Activated T-cell treated with anti-CD3 and anti-CD28 coated beads, Interleukin-2, amount 50 U/mL, for 4 hours (primary cell): Measurements from ENCODE around the gene RBBP8. TPM values are rescaled to one million over a fixed set of nuclear protein-coding genes. Genes with fewer than 3 reads are reported as not detected.
"Not testable (repeated sequence)": the region's sequence is repeated elsewhere in the genome, so short reads cannot be mapped to it uniquely, and the experiment has no call there.

Source experiments
- ATAC-seq, 2 donors: fragments of 200-7000 bp; cut with Tn5 transposase; one replicate each; pipeline ENCODE4 v1.10.0; 2021
- DNase-seq: peaks from one replicate; pipeline ENCODE4 v3.0.0-alpha.2; 2020
- H3K27me3 Mint-ChIP-seq: one replicate; pipeline ENCODE4 v1.8.0; 2021; ENCODE audit warnings: low read depth, mixed read lengths
- H3K36me3 Mint-ChIP-seq: one replicate; pipeline ENCODE4 v1.8.0; 2022; ENCODE audit warnings: mixed read lengths; ENCODE audit not compliant: insufficient read depth
- H3K4me1 Mint-ChIP-seq: one replicate; pipeline ENCODE4 v1.8.0; 2021; ENCODE audit warnings: low read depth, mixed read lengths
- H3K4me3 Mint-ChIP-seq: one replicate; pipeline ENCODE4 v1.8.0; 2021; ENCODE audit warnings: mild to moderate bottlenecking, moderate library complexity, mixed read lengths
- H3K9me3 Mint-ChIP-seq: one replicate; pipeline ENCODE4 v1.8.0; 2021; ENCODE audit warnings: mixed read lengths
- total RNA-seq, 3 donors: library from RNA; stranded (reverse); gene quantifications; one replicate each; pipeline ENCODE4 v1.2.1, GENCODE V29; 2021

Gene RBBP8
- 10 to 100 TPM; 40.9 to 61.5 (median 46.9) TPM for total RNA-seq

DNA sequence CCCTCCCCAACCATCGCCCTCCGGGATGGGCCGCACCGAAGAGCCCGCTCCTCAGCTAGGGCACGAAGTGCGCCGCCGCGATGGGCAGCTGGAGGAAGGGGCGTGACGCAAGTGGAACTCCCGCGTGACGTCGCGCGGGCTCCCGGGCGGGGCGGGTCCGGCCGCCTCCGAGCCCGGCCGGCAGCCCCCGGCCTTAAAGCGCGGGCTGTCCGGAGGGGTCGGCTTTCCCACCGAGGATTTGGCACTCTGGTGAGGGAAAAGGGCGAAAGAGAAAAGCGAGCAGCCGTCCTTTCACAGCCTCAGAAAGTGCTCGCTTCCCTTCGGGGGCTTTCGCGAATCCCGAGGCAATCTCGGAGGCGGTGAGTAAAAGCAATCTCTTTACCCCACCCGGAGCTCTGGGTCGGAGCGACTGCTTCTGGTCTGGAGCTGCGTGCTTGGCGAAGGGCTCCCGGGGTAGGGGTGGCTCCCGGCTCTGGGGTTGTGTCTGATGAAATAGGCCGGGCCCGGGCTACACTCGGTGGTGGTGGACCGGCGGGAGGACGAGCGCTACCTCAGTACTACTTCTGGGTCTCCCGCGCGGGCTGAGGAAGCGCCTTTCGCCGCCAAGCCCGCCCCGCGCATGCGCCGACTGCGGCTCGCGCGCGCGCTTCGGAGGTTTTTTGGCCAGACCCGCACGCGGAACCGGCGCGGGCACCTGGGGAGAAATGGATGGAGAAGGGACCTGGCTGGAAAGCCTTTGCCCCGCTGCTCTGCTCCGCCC is at the start of gene RBBP8:
Gene RBBP8 (plus strand): TSS at position 123 of the 760 bp plus-strand sequence. CDS start 3,524 bp downstream, outside the sequence.
- ATAC-seq (peak; percentile 86 to 87), DNase-seq (peak; percentile 72)
- H3K27me3 Mint-ChIP-seq: no peaks in the 10 kb centered on the region
- peaks cover 3% of the 10 kb centered on the region for H3K36me3 Mint-ChIP-seq
- peak within 1 kb of the TSS; percentile 93 for H3K4me3 Mint-ChIP-seq
- no peaks in the 10 kb centered on the region for H3K9me3 Mint-ChIP-seq
- H3K4me1 Mint-ChIP-seq: peaks cover 10% of the 10 kb centered on the region

DNA sequence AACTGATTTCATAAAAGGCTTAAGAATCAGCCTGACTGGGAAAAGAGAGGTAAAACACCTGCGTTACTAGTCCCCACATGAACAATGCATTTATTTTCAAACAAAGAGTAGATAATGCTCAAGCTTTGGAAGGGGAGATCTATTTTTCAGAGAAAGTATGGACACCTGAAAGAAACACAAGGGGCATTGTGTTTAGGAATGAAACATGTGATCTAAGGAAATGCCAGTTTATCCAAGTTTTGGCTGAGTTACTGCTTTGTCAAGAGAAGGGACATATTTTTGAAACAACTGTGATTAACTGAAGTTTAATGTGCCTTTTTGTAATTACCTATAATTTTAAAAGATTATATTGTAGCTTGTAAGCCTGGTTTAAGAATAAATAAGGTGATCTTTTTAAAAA is 49.3 kb upstream of the RBBP8 start:
- ATAC-seq (no peak), DNase-seq (no peak)
- peaks cover 18% of the 10 kb centered on the region for H3K27me3 Mint-ChIP-seq
- H3K36me3 Mint-ChIP-seq: no peaks in the 10 kb centered on the region
- no peaks in the 10 kb centered on the region for H3K4me1 Mint-ChIP-seq
- no peaks in the 10 kb centered on the region for H3K9me3 Mint-ChIP-seq
- H3K4me3 Mint-ChIP-seq: no peak overlapping the region

DNA sequence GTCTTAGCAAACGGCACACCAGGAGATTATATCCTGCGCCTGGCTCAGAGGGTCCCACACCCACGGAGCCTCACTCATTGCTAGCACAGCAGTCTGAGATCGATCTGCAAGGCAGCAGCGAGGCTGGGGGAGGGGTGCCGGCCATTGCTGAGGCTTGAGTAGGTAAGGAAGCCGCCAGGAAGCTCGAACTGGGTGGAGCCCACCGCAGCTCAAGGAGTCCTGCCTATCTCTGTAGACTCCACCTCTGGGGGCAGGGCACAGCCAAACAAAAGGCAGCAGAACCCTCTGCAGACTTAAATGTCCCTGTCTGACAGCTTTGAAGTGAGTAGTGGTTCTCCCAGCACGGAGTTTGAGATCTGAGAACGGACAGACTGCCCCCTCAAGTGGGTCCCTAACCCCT is 47.4 kb upstream of the RBBP8 start:
- H3K36me3 Mint-ChIP-seq, H3K4me3 Mint-ChIP-seq, ATAC-seq, DNase-seq, H3K9me3 Mint-ChIP-seq, H3K4me1 Mint-ChIP-seq: not testable (repeated sequence)
- peaks cover 18% of the 10 kb centered on the region for H3K27me3 Mint-ChIP-seq

DNA sequence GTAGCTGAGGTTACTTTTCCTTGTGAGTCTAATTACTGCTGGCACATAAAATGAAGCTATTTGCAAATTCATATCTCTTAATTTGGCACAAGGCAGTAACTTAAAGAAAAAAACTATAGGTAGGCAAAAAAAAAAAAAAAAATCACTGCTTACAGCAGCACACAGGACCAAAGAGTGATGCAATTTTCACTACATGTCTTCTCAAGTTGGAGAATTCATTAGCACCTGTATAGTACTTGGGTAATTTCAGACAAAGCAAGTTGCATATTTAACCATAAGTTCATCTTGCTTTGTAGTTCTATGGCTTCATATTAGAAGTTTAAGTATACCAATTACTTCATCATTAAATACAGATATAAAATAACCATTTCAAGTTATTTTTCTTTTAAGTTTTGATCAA is 33.7 kb upstream of the RBBP8 start:
- H3K9me3 Mint-ChIP-seq: peaks cover 5% of the 10 kb centered on the region
- no peaks in the 10 kb centered on the region for H3K4me1 Mint-ChIP-seq
- H3K27me3 Mint-ChIP-seq: peaks cover 11% of the 10 kb centered on the region
- H3K4me3 Mint-ChIP-seq: no peak overlapping the region
- DNase-seq: no peak
- H3K36me3 Mint-ChIP-seq: no peaks in the 10 kb centered on the region
- no peak for ATAC-seq

DNA sequence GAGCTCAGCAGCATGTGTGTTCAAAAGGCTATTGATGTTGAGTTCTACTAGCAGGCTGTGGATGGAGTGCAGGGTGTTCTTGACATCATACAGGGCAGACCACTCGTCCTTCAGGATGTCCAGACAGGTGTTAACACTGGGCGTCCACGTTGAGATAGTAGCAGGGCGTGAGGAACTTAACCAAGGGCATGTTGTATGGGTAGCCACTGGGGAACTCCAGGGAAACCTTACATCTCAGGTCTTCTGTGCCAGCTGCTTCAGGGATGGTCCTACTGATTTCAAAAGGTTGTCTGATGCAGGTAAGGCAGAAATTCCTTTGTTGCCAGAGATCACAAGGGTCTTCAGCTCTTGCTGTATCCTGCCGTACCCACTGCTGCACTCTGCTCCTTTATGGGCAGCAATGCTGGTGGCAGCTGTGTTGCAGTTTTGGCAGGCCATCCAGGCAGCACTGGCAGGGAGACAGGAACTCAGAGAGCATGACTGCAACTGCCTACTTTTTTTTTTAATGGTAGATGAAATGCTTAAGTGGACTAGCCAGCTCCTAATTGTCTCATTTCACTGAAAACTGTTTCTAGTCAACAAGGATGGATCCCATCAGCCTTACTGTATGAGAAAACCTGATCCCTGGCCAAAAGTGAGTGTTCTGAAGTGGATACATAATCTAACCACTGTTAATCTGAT is 32.4 kb upstream of the RBBP8 start:
- Mint-ChIP-seq H3K36me3 (no peaks in the 10 kb centered on the region), H3K9me3 (peaks cover 5% of the 10 kb centered on the region), H3K4me3 (no peak overlapping the region), H3K27me3 (peaks cover 9% of the 10 kb centered on the region), H3K4me1 (no peaks in the 10 kb centered on the region)
- DNase-seq (no peak), ATAC-seq (no peak)

DNA sequence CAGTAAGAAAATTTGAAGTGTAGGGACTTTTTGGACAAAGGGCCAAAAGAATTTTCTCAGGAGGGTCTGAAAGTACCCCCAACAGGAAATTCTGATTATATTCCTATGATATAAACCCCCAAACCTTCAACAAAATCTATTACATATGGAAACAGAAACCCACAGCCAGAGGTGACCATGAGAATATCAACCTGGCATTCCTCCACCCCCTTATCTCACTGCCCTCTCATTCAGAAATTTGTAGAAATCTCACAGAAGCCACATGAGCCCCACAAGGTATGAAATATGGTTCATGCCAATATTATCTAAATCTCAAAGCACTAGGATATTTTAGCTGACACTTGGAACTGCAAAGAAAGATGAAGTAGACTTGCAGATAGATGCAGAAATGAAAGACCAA is 31.0 kb upstream of the RBBP8 start:
- Mint-ChIP-seq H3K4me3 (no peak overlapping the region), H3K36me3 (no peaks in the 10 kb centered on the region), H3K9me3 (peaks cover 5% of the 10 kb centered on the region), H3K4me1 (no peaks in the 10 kb centered on the region), H3K27me3 (peaks cover 9% of the 10 kb centered on the region)
- DNase-seq: no peak
- no peak for ATAC-seq

DNA sequence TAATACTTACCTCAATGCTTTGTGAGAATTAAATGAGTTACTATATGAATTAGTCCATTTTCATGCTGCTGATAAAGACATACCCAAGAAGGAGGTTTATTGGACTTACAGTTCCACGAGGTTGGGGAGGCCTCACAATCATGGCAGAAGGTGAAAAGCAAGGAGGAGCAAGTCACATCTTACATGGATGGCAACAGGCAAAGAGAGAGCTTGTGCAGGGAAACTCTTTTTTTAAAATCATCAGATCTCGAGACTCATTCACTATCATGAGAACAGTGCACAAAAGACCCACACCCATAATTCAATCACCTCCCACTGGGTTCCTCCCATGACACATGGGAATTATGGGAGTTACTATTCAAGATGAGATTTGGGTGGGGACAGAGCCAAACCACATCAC is 29.9 kb upstream of the RBBP8 start:
- DNase-seq, H3K9me3 Mint-ChIP-seq, H3K4me3 Mint-ChIP-seq, H3K4me1 Mint-ChIP-seq, H3K36me3 Mint-ChIP-seq, ATAC-seq, H3K27me3 Mint-ChIP-seq: not testable (repeated sequence)

DNA sequence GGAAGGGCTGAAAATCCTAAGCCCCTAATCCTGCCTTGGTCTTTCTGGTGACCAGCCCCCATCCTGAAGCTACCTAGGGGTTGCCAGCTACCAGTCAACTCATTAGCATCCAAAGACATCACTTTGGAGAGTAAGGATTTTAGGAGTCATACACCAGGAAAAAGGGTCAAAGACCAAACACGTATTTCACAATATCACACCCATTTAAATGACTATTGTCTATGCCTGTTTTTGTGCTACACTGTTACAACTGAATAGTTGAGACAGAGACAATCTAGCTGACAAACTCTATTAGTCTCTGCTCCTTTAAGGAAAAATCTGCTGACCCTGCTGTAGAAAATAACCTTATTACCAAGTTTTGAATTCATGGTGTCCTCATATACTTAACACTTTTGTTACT is 21.0 kb upstream of the RBBP8 start:
- ATAC-seq (no peak), DNase-seq (no peak)
- Mint-ChIP-seq H3K27me3 (peaks cover 3% of the 10 kb centered on the region), H3K36me3 (no peaks in the 10 kb centered on the region), H3K4me1 (no peaks in the 10 kb centered on the region), H3K4me3 (no peak overlapping the region), H3K9me3 (no peaks in the 10 kb centered on the region)

DNA sequence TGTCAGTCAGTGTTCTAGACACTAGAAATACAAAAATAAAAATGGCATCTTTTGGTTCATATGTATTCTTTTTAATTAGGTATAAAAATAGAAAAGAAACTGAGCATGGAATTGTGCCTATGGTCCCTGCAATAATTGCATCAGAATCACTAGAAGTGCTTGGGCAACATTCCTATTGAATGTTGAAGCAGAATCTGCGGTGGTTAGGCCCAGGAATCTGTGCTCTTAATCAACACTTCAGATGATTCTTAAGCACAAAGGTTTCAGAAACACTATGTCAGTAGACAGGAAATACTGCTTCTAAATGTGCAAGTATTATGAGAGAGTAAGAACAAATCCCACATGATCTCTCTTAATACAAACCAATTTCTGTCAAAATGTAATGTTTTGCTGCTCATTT is 20.3 kb upstream of the RBBP8 start:
- ATAC-seq (no peak), DNase-seq (no peak)
- Mint-ChIP-seq H3K27me3 (peaks cover 3% of the 10 kb centered on the region), H3K9me3 (no peaks in the 10 kb centered on the region), H3K36me3 (no peaks in the 10 kb centered on the region), H3K4me1 (no peaks in the 10 kb centered on the region), H3K4me3 (no peak overlapping the region)

DNA sequence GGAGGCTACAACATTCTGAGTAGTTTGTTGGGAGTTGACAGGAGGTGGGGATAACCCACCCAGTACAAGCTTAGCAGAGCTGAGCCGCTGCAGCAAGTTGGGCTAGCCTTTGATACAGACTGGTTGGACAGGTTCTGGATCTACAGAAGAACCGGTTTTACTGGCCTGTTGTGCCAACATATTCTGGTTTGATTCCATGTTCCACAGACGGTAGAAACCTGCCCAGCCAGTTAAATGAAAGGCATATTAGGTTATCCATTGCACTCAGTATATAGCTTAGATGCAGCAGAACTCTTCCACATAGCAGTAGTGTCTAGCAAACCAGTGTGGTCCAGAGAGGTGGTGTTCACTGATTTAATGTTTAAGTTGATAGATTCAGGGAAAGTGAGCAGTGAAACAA is 19.3 kb upstream of the RBBP8 start:
- peaks cover 3% of the 10 kb centered on the region for H3K27me3 Mint-ChIP-seq
- DNase-seq (no peak), ATAC-seq (no peak)
- H3K4me1 Mint-ChIP-seq: no peaks in the 10 kb centered on the region
- H3K9me3 Mint-ChIP-seq: no peaks in the 10 kb centered on the region
- no peaks in the 10 kb centered on the region for H3K36me3 Mint-ChIP-seq
- no peak overlapping the region for H3K4me3 Mint-ChIP-seq

DNA sequence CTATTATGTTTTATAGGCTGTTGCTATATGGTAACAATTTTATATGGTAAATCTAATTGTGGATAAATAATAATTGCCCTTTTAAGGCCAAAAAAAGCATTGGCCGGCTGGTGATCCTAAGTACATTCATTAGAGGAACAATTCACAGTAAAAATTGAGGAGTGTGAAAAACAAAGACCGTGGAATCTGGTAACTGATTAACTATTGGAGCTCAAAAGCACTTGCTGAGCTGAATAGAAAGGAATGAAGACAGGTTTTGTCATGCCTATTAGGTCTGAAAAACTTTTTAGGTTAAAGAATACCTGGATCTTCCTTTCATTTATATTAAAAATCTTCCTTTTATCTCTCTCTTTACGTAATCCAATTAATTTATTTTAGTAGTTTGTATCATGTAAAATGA is 18.5 kb upstream of the RBBP8 start:
- Mint-ChIP-seq H3K4me1 (no peaks in the 10 kb centered on the region), H3K36me3 (no peaks in the 10 kb centered on the region), H3K27me3 (peaks cover 3% of the 10 kb centered on the region), H3K4me3 (no peak overlapping the region), H3K9me3 (no peaks in the 10 kb centered on the region)
- no peak for DNase-seq
- no peak for ATAC-seq

DNA sequence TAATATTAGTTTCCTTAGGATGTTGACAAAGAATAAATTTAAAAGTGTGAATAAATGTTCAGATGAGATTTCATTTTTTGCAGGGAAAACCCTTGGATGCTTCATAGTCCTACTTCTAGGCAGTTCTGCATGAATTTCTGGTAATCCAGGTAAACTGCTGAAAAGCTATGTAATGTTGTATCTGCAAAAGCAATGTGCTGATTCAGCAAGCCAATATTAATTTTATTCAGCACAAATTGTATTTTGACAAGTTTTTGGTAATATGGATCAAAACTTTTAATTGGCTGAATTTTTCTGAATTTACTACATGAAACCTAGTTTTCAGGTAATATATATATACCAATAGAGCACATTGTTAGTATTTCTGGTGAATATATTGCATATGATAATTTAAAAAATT is 17.8 kb upstream of the RBBP8 start:
- no peaks in the 10 kb centered on the region for H3K9me3 Mint-ChIP-seq
- H3K4me1 Mint-ChIP-seq: no peaks in the 10 kb centered on the region
- no peaks in the 10 kb centered on the region for H3K36me3 Mint-ChIP-seq
- H3K4me3 Mint-ChIP-seq: no peak overlapping the region
- ATAC-seq (no peak), DNase-seq (no peak)
- H3K27me3 Mint-ChIP-seq: peaks cover 3% of the 10 kb centered on the region

DNA sequence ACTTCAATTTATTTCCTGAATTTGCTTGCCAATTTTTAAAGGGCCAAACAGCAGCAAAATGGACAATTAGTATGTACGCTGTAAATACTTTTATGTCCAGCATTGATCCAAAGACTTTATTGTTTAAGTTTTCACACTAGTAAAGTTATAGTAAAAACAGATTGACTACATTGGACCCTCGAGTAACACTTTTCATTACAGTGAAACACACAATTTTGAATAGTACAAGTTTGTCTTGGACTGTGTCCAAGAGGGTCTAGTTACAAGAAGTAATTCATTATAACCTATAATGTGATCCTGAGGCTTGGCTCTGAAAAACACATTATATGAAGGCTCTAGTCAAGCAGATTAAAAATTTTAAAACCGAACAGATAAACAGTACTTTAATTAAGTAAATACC is 11.4 kb upstream of the RBBP8 start:
- Mint-ChIP-seq H3K27me3 (peaks cover 3% of the 10 kb centered on the region), H3K9me3 (no peaks in the 10 kb centered on the region), H3K4me1 (no peaks in the 10 kb centered on the region), H3K4me3 (no peak overlapping the region), H3K36me3 (no peaks in the 10 kb centered on the region)
- no peak for DNase-seq
- no peak for ATAC-seq

DNA sequence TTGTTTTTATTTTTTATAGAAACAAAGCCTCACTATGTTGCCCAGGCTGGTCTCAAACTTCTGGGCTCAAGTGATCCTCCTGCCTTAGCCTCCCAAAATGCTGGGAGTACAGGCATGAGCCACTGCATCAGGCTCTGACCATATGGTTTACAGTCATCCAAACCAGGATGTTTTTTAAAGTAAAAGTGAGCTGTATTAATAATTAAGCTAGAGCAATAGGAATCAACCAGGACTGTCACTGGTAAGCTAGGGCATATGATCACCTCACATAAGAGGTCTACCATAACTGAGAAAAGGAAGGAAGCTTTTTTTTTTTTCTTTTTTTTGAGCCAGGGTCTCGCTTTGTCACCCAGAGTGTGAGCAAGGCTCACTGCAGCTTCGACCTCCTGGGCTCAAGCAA is 8.5 kb upstream of the RBBP8 start:
- ATAC-seq: no peak

DNA sequence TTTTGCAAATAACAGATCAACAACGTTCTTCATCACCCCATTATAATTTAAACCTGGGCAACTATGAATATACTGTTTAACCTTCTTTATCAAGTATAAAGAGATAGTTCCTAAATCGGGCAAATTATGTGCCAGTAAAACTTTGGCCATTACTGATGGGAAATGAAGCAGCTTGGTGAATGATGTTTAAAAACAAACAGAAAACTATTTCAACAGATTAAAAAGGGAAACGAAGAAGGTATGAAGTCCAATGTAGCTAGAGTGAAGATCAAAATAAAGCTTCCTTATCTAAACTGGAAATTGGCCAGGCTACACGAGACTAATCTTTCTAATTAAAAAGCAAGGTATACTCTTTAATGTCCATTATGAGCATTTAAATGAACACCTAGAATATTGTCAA is 6.7 kb upstream of the RBBP8 start:
- Mint-ChIP-seq H3K27me3 (peaks cover 3% of the 10 kb centered on the region), H3K36me3 (no peaks in the 10 kb centered on the region), H3K4me3 (no peak overlapping the region), H3K9me3 (no peaks in the 10 kb centered on the region), H3K4me1 (no peaks in the 10 kb centered on the region)
- ATAC-seq: no peak
- DNase-seq: no peak

More for the DNA sequence above, 8.5 kb upstream of the RBBP8 start:
- Mint-ChIP-seq H3K4me1 (no peaks in the 10 kb centered on the region), H3K36me3 (no peaks in the 10 kb centered on the region), H3K4me3 (no peak overlapping the region), H3K27me3 (peaks cover 3% of the 10 kb centered on the region), H3K9me3 (no peaks in the 10 kb centered on the region)
- no peak for DNase-seq
